Testis (tissue), 3 donors: Measurements from ENCODE around the gene IGHMBP2. TPM values are rescaled to one million over a fixed set of nuclear protein-coding genes. Genes with fewer than 3 reads are reported as not detected.

Experiments used
- DNase-seq: peaks from one replicate; pipeline ENCODE4 v3.0.0-alpha.2; 2019
- H3K27ac ChIP-seq, 2 donors: fragments of 200-600 bp; sonication (generic); one replicate each; pipeline ENCODE4 v1.5.1; 2019
- H3K27me3 ChIP-seq: fragments of 200-600 bp; sonication (generic); one replicate; pipeline ENCODE4 v1.5.1; 2019
- H3K36me3 ChIP-seq: fragments of 200-600 bp; sonication (generic); one replicate; pipeline ENCODE4 v1.5.1; 2017; ENCODE audit warnings: low read depth; ENCODE audit errors: missing control alignments
- H3K4me1 ChIP-seq: fragments of 200-600 bp; sonication (generic); one replicate; pipeline ENCODE4 v1.5.1; 2019
- H3K4me3 ChIP-seq, 2 donors: fragments of 200-600 bp; sonication (generic); one replicate each; pipeline ENCODE4 v1.5.1; 2017 to 2019
- H3K9me3 ChIP-seq: fragments of 200-600 bp; sonication (generic); one replicate; pipeline ENCODE4 v1.5.1; 2017
- POLR2A ChIP-seq: fragments of 450-650 bp; IDR thresholded peaks from one replicate; pipeline ENCODE4 v1.6.1; 2017; ENCODE audit warnings: antibody characterized with exemption, mild to moderate bottlenecking, moderate library complexity
- WGBS, 2 donors: methylation state at CpG; one replicate each; pipeline ENCODE4 v1.1.5; 2018; 5-methylcytosine and 5-hydroxymethylcytosine counted together
- intact Hi-C: fragments of 100-400 bp; cut with DNase I; formaldehyde crosslinking; loops from one replicate; pipeline ENCODE4 v1.15.1; 2023; ENCODE audit warnings: low total_unique reads
- polyA plus RNA-seq: library from polyadenylated mRNA; stranded (reverse); fragments of 350-450 nt; fragmentation: Illumina TruSeq; extraction: RNeasy Lipid Tissue Mini Kit (QIAGEN cat#74804); gene quantifications from one replicate; pipeline ENCODE4 v1.2.3, GENCODE V29; 2014; ENCODE audit warnings: low read depth, low replicate concordance; ENCODE audit not compliant: insufficient read depth
- total RNA-seq, 2 donors: library from RNA; depleted of rRNA; stranded (reverse); fragments of >200 nt; gene quantifications; one replicate each; pipeline ENCODE4 v1.2.3, GENCODE V29; 2016
- TF ChIP-seq, protein P1 (sequence below), 3 experiments: fragments of 450-650 bp in 2 of 3; fragments of 200-600 bp in 1 of 3; sonication (generic) in 1 of 3; IDR thresholded peaks; one replicate each; pipeline ENCODE4 v1.5.1; 2016 to 2019; ENCODE audit warnings: antibody characterized with exemption in 3 of 3, mild to moderate bottlenecking in 2 of 3, moderate library complexity in 1 of 3

IGHMBP2 gene
- total and polyA plus RNA-seq, 3 donors from 2014 or later: 42.6 to 68.9 (median 47.1) TPM

DNA sequence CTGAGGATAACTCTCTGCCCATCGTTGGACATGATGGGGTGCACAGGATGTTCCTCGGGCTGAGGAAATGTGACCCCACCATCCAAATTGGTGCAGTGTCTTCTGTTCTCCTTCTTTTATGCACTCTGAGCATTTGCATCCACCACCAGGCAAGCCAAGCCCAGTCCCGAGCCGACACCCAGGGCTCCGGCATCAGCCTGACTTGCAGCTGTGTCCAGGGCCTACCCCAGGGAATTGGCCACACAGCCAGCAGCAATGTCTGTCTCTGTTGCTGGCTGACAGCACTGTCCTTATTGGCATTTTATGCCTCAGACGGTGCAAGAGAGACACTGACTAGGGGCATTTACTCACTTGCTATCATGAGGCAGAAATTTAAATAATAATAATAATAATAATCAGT is 36.6 kb upstream of the IGHMBP2 start:
- no peak for DNase-seq
- TF ChIP-seq POLR2A: no peak
- TF ChIP-seq, protein P1, sequence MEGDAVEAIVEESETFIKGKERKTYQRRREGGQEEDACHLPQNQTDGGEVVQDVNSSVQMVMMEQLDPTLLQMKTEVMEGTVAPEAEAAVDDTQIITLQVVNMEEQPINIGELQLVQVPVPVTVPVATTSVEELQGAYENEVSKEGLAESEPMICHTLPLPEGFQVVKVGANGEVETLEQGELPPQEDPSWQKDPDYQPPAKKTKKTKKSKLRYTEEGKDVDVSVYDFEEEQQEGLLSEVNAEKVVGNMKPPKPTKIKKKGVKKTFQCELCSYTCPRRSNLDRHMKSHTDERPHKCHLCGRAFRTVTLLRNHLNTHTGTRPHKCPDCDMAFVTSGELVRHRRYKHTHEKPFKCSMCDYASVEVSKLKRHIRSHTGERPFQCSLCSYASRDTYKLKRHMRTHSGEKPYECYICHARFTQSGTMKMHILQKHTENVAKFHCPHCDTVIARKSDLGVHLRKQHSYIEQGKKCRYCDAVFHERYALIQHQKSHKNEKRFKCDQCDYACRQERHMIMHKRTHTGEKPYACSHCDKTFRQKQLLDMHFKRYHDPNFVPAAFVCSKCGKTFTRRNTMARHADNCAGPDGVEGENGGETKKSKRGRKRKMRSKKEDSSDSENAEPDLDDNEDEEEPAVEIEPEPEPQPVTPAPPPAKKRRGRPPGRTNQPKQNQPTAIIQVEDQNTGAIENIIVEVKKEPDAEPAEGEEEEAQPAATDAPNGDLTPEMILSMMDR (IDR thresholded peaks at IDR 0.05): no peak
- H3K36me3 ChIP-seq: no peaks in the 10 kb centered on the region
- no peak overlapping the region for H3K4me3 ChIP-seq
- H3K9me3 ChIP-seq: no peaks in the 10 kb centered on the region
- 34 to 41% methylated on average over 6 of the region's 6 CpGs for WGBS, 2 donors
- H3K27ac ChIP-seq: no peak overlapping the region
- intact Hi-C loops: no loop called here
- H3K4me1 ChIP-seq: peaks cover 11% of the 10 kb centered on the region
- H3K27me3 ChIP-seq: no peaks in the 10 kb centered on the region

DNA sequence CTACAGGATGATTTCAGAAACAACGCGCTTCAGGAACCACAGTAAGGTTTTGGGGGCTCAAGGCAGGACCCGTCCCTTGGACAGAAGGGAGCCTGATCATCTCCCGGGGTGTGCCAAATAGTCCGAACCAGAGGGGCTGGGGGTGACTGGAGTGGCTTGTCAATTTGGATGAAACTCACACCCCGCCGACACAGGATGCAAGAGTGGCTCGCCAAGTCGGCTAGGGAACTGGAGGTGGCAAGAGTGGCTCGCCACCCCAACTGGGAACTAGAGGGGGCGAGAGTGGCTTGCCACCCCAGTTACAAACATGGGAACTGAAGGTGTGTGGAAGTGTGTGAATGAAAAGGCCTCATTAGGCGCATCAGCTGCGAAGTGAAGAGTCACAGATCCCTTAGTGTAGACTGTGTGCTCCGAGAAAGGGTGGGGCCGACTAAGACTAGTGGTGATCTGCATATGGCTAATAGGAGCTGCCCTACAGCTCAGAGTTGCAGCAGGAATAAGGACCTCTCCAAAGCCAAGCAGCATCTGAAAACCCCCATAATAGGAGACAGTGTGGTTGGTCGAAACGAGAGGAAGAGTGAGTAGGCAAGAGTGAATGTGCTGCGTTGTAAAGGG is 35.4 kb upstream of the IGHMBP2 start:
- Histone ChIP-seq H3K4me1 (peaks cover 19% of the 10 kb centered on the region), H3K36me3 (no peaks in the 10 kb centered on the region), H3K27ac (no peak overlapping the region), H3K27me3 (no peaks in the 10 kb centered on the region), H3K4me3 (no peak overlapping the region), H3K9me3 (no peaks in the 10 kb centered on the region)
- no peak for TF ChIP-seq POLR2A
- TF ChIP-seq, protein P1 (IDR thresholded peaks at IDR 0.05): no peak
- DNase-seq: no peak
- intact Hi-C loops: no loop called here
- 71 to 73% methylated on average over 18 of the region's 18 CpGs for WGBS, 2 donors

DNA sequence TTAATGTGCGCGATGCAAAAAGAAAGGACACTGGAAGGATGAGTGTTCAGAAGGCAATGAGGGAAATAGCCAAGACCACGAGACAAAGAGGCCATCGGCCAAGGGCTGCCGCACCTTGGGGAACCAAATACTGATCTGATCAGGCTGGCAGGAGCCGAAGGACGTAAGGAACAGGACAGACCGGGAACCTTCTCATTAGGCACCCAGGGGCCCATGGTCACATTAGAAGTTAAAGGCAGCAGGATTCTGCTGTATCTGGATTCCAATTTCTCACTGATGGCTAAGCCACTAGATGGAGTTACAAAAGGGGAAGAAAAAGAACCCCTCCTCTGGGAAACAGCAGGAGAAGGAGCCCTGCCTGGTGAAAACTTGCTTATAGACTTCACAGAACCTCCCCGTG is 33.2 kb upstream of the IGHMBP2 start:
- Histone ChIP-seq H3K36me3 (no peaks in the 10 kb centered on the region), H3K27ac (no peak overlapping the region), H3K27me3 (no peaks in the 10 kb centered on the region), H3K9me3 (no peaks in the 10 kb centered on the region), H3K4me1 (peaks cover 19% of the 10 kb centered on the region), H3K4me3 (peak overlapping the region; percentile 24 to 49)
- 31 to 34% methylated on average over 9 of the region's 9 CpGs for WGBS, 2 donors
- intact Hi-C loops: no loop called here
- DNase-seq: no peak
- TF ChIP-seq POLR2A: no peak

DNA sequence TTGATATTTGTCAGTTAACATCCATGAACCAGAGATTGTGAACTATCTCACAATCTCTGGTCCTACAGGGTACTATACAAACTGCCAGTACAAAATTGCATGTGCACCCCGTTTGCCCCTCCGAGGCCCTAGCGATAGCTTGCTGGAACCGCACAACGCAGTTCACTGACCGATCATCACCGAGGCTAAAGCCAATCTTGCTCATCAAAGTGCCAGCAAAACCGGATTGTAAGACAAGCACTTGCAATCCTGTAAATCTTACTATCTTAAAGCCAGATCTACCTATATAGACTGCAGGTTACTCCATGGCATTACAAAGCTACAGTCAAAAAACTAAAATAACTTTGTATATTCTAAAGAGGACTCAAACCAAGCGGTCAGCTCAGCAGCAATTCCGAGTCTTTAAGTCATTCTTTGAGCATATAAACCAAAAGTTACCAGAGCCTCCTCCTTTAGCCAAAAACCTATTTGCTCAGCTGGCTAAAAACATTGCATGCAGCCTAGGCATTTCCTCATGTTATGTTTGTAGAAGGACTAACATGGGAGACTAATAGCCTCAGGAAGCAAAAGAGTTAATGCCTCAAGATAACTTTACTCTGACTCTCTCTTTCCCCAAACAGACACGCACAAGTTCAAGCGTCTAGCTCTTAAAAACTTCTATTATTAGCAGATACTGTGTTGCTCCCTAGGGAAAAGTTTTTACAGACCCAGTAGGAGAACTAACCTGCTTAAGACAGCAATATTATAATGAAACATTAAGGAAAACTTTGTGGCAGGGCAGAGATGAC is 31.3 kb upstream of the IGHMBP2 start:
- no peak for DNase-seq
- Histone ChIP-seq H3K4me1 (peaks cover 19% of the 10 kb centered on the region), H3K27ac (no peak overlapping the region), H3K9me3 (no peaks in the 10 kb centered on the region), H3K36me3 (no peaks in the 10 kb centered on the region), H3K27me3 (no peaks in the 10 kb centered on the region), H3K4me3 (no peak overlapping the region)
- WGBS, 2 donors: 77 to 78% methylated on average over 12 of the region's 12 CpGs
- TF ChIP-seq, protein P1 (IDR thresholded peaks at IDR 0.05): no peak
- TF ChIP-seq POLR2A: no peak
- intact Hi-C loops: no loop called here

DNA sequence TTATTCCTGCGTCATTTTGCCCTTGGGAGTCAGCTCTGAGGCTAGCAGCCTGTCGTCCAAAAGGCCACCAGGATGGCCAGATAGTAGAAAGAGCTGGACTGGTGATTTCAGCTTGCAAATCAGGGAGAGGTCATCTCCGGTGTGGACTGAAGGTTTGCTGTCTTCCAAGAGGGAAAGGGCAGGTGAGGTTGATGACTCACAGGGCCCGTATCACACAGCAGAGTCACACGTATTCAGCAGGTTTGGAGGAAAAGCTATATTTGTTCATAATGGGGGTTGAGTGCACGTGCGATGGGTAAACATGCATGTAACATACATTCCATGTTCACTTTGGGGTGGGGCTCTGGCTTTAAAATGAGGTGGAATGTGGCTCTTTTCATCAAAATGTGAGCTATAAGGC is 25.7 kb upstream of the IGHMBP2 start:
- WGBS, 2 donors: 91% methylated on average over 7 of the region's 7 CpGs
- no peak for DNase-seq
- Histone ChIP-seq H3K36me3 (no peaks in the 10 kb centered on the region), H3K4me1 (peaks cover 5% of the 10 kb centered on the region), H3K27ac (no peak overlapping the region), H3K4me3 (no peak overlapping the region), H3K9me3 (no peaks in the 10 kb centered on the region), H3K27me3 (no peaks in the 10 kb centered on the region)
- TF ChIP-seq, protein P1 (IDR thresholded peaks at IDR 0.05): no peak
- TF ChIP-seq POLR2A: no peak
- intact Hi-C loops: no loop called here
